MG63 (cell line): ENCODE results near the gene KLHL40. TPM values are rescaled to one million over a fixed set of nuclear protein-coding genes. Genes with fewer than 3 reads are reported as not detected.

Source experiments
- DNase-seq: peaks from one replicate; pipeline ENCODE4 v3.0.0-alpha.2; 2020
- H3K27me3 ChIP-seq: fragments of 250-450 bp; sonication (Bioruptor Pico); 2 replicates; pipeline ENCODE4 v1.5.1; 2020; ENCODE audit warnings: mild to moderate bottlenecking, moderate library complexity
- H3K36me3 ChIP-seq: fragments of 250-450 bp; sonication (Bioruptor Pico); 2 replicates; pipeline ENCODE4 v1.5.1; 2020; ENCODE audit warnings: mild to moderate bottlenecking, moderate library complexity
- H3K4me3 ChIP-seq: fragments of 250-450 bp; sonication (Bioruptor Pico); 2 replicates; pipeline ENCODE4 v1.5.1; 2020; ENCODE audit warnings: mild to moderate bottlenecking, moderate library complexity
- H3K9me3 ChIP-seq: fragments of 250-450 bp; sonication (Bioruptor Pico); 2 replicates; pipeline ENCODE4 v1.5.1; 2020; ENCODE audit warnings: mild to moderate bottlenecking, moderate library complexity
- total RNA-seq: library from RNA; depleted of rRNA; stranded (reverse); fragments of >200 nt; shearing (Covaris generic); gene quantifications from 2 replicates; pipeline ENCODE4 v1.2.3, GENCODE V29; 2014; ENCODE audit warnings: low replicate concordance

Gene KLHL40
- total RNA-seq, 1 experiment from 2014 or later = not detected

GRCh38 chr3:42665050-42665878, 20.1 kb upstream of the KLHL40 start:
- H3K4me3 ChIP-seq = no peak overlapping the region
- H3K27me3 ChIP-seq = no peaks in the 10 kb centered on the region
- DNase-seq = no peak
- no peaks in the 10 kb centered on the region for H3K9me3 ChIP-seq
- H3K36me3 ChIP-seq = no peaks in the 10 kb centered on the region

GRCh38 chr3:42666022-42666421, 19.3 kb upstream of the KLHL40 start:
- no peaks in the 10 kb centered on the region for H3K27me3 ChIP-seq
- no peak for DNase-seq

GRCh38 chr3:42666577-42666998, 18.7 kb upstream of the KLHL40 start:
- no peak overlapping the region for H3K4me3 ChIP-seq
- no peaks in the 10 kb centered on the region for H3K9me3 ChIP-seq
- no peaks in the 10 kb centered on the region for H3K27me3 ChIP-seq
- H3K36me3 ChIP-seq = no peaks in the 10 kb centered on the region
- no peak for DNase-seq

More at GRCh38 chr3:42666022-42666421, 19.3 kb upstream of the KLHL40 start:
- H3K4me3 ChIP-seq = no peak overlapping the region
- no peaks in the 10 kb centered on the region for H3K36me3 ChIP-seq
- no peaks in the 10 kb centered on the region for H3K9me3 ChIP-seq

GRCh38 chr3:42667096-42667522, 18.2 kb upstream of the KLHL40 start:
- Histone ChIP-seq H3K27me3 (no peaks in the 10 kb centered on the region), H3K4me3 (no peak overlapping the region), H3K9me3 (no peaks in the 10 kb centered on the region), H3K36me3 (no peaks in the 10 kb centered on the region)
- DNase-seq = no peak

- no peaks in the 10 kb centered on the region for H3K9me3 ChIP-seq
- DNase-seq = no peak
- H3K36me3 ChIP-seq = no peaks in the 10 kb centered on the region
- no peak overlapping the region for H3K4me3 ChIP-seq
- no peaks in the 10 kb centered on the region for H3K27me3 ChIP-seq
Measured at GRCh38 chr3:42667523-42668412, 17.6 kb upstream of the KLHL40 start.

- no peaks in the 10 kb centered on the region for H3K27me3 ChIP-seq
- H3K36me3 ChIP-seq = no peaks in the 10 kb centered on the region
- DNase-seq = no peak
- H3K4me3 ChIP-seq = no peak overlapping the region
- no peaks in the 10 kb centered on the region for H3K9me3 ChIP-seq
Measured at GRCh38 chr3:42668413-42668760, 16.9 kb upstream of the KLHL40 start.

- Histone ChIP-seq H3K9me3 (no peaks in the 10 kb centered on the region), H3K36me3 (no peaks in the 10 kb centered on the region), H3K27me3 (no peaks in the 10 kb centered on the region), H3K4me3 (no peak overlapping the region)
- no peak for DNase-seq
Measured at GRCh38 chr3:42668793-42669217, 16.5 kb upstream of the KLHL40 start.

- no peak for DNase-seq
Measured at GRCh38 chr3:42670051-42670576, 15.2 kb upstream of the KLHL40 start.

GRCh38 chr3:42670670-42671069, 14.7 kb upstream of the KLHL40 start:
- Histone ChIP-seq H3K36me3 (no peaks in the 10 kb centered on the region), H3K27me3 (no peaks in the 10 kb centered on the region), H3K9me3 (no peaks in the 10 kb centered on the region), H3K4me3 (no peak overlapping the region)
- DNase-seq = no peak

More at GRCh38 chr3:42670051-42670576, 15.2 kb upstream of the KLHL40 start:
- Histone ChIP-seq H3K36me3 (no peaks in the 10 kb centered on the region), H3K9me3 (no peaks in the 10 kb centered on the region), H3K4me3 (no peak overlapping the region), H3K27me3 (no peaks in the 10 kb centered on the region)

GRCh38 chr3:42672515-42672914, 12.8 kb upstream of the KLHL40 start:
- Histone ChIP-seq H3K9me3 (no peaks in the 10 kb centered on the region), H3K27me3 (no peaks in the 10 kb centered on the region), H3K36me3 (no peaks in the 10 kb centered on the region), H3K4me3 (no peak overlapping the region)
- DNase-seq = no peak

GRCh38 chr3:42673082-42673481, 12.3 kb upstream of the KLHL40 start:
- H3K4me3 ChIP-seq = no peak overlapping the region
- no peak for DNase-seq
- no peaks in the 10 kb centered on the region for H3K36me3 ChIP-seq
- H3K9me3 ChIP-seq = no peaks in the 10 kb centered on the region
- H3K27me3 ChIP-seq = no peaks in the 10 kb centered on the region

- Histone ChIP-seq H3K27me3 (no peaks in the 10 kb centered on the region), H3K36me3 (no peaks in the 10 kb centered on the region), H3K9me3 (no peaks in the 10 kb centered on the region), H3K4me3 (no peak overlapping the region)
- no peak for DNase-seq
Measured at GRCh38 chr3:42674146-42674545, 11.2 kb upstream of the KLHL40 start.

GRCh38 chr3:42675909-42676308, 9.4 kb upstream of the KLHL40 start:
- DNase-seq = no peak
- Histone ChIP-seq H3K9me3 (no peaks in the 10 kb centered on the region), H3K4me3 (no peak overlapping the region), H3K27me3 (no peaks in the 10 kb centered on the region), H3K36me3 (no peaks in the 10 kb centered on the region)

- Histone ChIP-seq H3K9me3 (no peaks in the 10 kb centered on the region), H3K36me3 (no peaks in the 10 kb centered on the region), H3K27me3 (no peaks in the 10 kb centered on the region), H3K4me3 (no peak overlapping the region)
- no peak for DNase-seq
Measured at GRCh38 chr3:42678447-42678846, 6.9 kb upstream of the KLHL40 start.

- Histone ChIP-seq H3K36me3 (no peaks in the 10 kb centered on the region), H3K9me3 (no peaks in the 10 kb centered on the region), H3K4me3 (no peak overlapping the region), H3K27me3 (no peaks in the 10 kb centered on the region)
- DNase-seq = no peak
Measured at GRCh38 chr3:42680271-42680670, 5.1 kb upstream of the KLHL40 start.

GRCh38 chr3:42680806-42681205, 4.5 kb upstream of the KLHL40 start:
- no peaks in the 10 kb centered on the region for H3K27me3 ChIP-seq
- no peak for DNase-seq
- H3K9me3 ChIP-seq = no peaks in the 10 kb centered on the region
- H3K36me3 ChIP-seq = no peaks in the 10 kb centered on the region
- no peak overlapping the region for H3K4me3 ChIP-seq

- Histone ChIP-seq H3K36me3 (no peaks in the 10 kb centered on the region), H3K27me3 (no peaks in the 10 kb centered on the region), H3K4me3 (no peak overlapping the region), H3K9me3 (no peaks in the 10 kb centered on the region)
- DNase-seq = no peak
Measured at GRCh38 chr3:42681361-42682038, 3.8 kb upstream of the KLHL40 start.
